Mononuclear cell (primary cell): ENCODE results near the gene USP15. TPM values are rescaled to one million over a fixed set of nuclear protein-coding genes. Genes with fewer than 3 reads are reported as not detected.
A peak's percentile ranks its signal among the peaks of the same experiment; 100 is the strongest.

ENCODE experiments used
- H3K27me3 ChIP-seq: 2 replicates; pipeline ENCODE4 v1.6.0; 2011; ENCODE audit warnings: low read length, control low read depth; ENCODE audit not compliant: insufficient read depth
- H3K4me1 ChIP-seq: 2 replicates; pipeline ENCODE4 v1.5.1; 2011; ENCODE audit warnings: mild to moderate bottlenecking, low read length, control low read depth; ENCODE audit not compliant: insufficient read depth
- H3K4me3 ChIP-seq: 2 replicates; pipeline ENCODE4 v1.5.1; 2011; ENCODE audit warnings: mild to moderate bottlenecking, low read length, moderate library complexity
- H3K9me3 ChIP-seq: 2 replicates; pipeline ENCODE4 v1.5.1; 2011; ENCODE audit warnings: low read depth, mild to moderate bottlenecking, control low read depth, low read length
- total RNA-seq: library from RNA; depleted of rRNA; stranded (reverse); fragments of >200 nt; gene quantifications from one replicate; pipeline ENCODE4 v1.2.3, GENCODE V29; 2012

Gene USP15
- total RNA-seq, 1 donor, result 467 TPM

DNA sequence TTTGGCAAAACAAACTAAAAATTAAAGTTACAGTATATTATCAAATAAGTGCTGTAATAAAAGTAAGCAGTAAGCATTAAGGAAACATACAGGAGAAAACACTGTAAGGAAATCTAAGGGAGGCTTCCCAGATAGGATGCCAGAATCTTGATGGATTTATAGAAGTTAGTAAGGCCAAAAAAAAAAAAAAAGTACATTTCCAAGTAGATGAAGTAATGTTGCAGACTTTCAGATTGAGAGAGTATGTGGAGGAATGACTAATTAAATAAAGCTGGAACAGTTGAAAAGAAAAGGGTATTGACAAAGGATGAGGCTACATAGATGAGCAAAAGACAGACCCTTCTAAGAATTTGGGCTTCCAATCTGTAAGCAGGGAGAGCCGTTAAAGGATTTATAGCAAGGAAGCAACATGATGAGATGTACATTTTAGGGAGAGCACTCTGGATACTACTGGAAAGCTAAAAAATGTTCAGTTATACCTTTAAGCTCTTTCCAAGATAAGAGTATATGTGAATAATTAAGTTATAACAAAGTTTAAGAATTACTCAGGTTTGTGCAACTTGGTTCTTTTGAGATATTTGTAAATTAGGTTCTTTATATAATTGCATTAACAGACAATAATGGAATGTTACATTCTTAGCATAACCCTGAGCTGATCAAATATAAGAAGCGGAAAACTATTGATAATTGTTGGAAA lies 119.0 kb downstream of the USP15 start:
- Histone ChIP-seq H3K27me3 (no peaks in the 10 kb centered on the region), H3K4me3 (no peak overlapping the region)

DNA sequence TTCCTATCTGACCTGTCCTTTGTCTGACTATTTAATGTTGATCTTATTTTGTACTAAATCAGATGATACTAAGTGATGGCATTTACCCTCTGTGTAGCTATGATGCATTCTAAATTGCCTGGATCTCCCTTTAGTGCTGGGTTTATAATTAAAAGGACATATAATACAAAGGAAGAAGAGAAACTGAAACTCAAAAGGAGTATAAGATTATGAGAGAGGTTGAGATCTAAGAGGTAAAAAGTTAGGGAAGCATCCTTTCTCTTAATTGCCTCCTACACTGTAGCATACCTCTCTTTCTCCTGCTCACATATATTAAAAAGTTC lies 119.5 kb downstream of the USP15 start:
- no peaks in the 10 kb centered on the region for H3K4me1 ChIP-seq
- H3K4me3 ChIP-seq, result no peak overlapping the region
- no peaks in the 10 kb centered on the region for H3K9me3 ChIP-seq
- H3K27me3 ChIP-seq, result no peaks in the 10 kb centered on the region

More for the DNA sequence above, 119.0 kb downstream of the USP15 start:
- no peaks in the 10 kb centered on the region for H3K9me3 ChIP-seq
- H3K4me1 ChIP-seq, result no peaks in the 10 kb centered on the region

DNA sequence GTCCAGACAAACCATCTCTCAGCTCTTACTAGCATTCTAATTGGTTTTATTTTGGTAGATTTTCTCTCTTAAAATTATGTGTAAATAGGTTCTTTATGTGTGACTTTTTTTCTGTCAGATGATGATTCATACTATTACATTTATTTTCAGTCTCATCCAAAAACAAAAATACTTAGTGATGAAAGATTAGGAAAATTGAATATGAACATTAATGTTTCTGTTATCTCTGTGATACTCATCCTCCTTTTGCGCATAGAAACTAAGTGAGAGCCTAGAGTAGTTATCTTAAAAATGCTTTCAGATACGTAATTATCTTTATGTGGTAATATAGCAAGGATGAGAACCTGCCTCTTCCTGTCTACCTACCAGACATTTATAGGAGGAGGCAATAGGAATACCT lies 122.3 kb downstream of the USP15 start:
- Histone ChIP-seq H3K9me3 (no peaks in the 10 kb centered on the region), H3K4me3 (no peak overlapping the region), H3K27me3 (no peaks in the 10 kb centered on the region), H3K4me1 (no peaks in the 10 kb centered on the region)

DNA sequence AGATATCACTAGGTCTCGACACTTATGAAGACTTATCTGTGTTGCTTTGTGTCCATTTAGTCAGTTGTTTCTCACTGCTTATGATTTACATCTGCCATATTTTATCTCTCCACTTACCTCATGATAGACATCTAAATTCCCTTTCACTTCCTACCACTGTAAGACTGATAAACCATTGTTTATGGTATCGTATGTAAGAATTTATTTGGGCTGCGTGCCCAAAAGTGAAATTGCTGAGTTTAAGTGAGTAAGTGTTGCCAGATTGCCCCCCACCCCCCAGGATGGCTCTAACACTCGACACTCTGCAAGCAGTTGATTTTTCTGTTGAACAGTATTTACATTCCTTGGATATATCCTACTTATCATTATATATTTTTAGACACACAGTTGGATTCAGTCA lies 136.5 kb downstream of the USP15 start:
- no peaks in the 10 kb centered on the region for H3K9me3 ChIP-seq
- no peak overlapping the region for H3K4me3 ChIP-seq

DNA sequence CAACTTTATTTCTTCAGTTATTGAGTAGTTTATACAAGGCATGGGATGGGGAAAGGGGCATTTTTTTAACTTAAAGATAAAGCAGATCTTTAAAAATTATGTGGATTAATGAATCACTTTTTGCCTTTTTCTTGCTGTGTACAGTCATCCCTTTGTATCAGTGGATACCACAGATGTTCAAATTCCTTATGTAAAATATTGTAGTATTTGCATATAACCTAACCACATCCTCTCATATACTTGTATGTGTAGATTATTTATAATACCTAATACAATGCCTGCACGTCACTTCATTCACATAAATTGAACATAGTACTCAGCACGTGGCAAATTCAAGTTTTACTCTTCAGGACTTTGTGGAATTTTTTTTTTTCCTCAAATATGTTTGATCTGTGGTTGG lies 139.9 kb downstream of the USP15 start:
- H3K4me3 ChIP-seq, result no peak overlapping the region
- H3K4me1 ChIP-seq, result no peaks in the 10 kb centered on the region
- no peaks in the 10 kb centered on the region for H3K9me3 ChIP-seq
- no peaks in the 10 kb centered on the region for H3K27me3 ChIP-seq

More for the DNA sequence above, 136.5 kb downstream of the USP15 start:
- no peaks in the 10 kb centered on the region for H3K27me3 ChIP-seq
- no peaks in the 10 kb centered on the region for H3K4me1 ChIP-seq

DNA sequence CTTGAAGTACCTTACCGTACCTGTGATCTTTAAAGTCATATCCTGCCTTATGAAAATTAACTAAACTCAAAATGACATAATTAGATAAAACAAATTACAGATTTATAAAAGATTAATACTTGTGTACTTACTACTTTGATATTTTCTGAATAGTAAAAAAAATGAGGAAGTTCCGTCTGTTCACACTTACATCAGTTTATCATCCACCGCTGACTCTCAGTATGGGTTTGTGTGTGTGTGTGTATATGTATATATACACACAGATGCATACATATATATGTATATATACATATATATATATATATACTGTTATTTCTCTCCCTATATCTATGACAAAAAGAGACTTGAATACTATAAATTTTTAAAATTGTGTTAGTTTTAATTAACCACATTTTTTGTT lies 141.4 kb downstream of the USP15 start:
- Histone ChIP-seq H3K9me3 (no peaks in the 10 kb centered on the region), H3K27me3 (no peaks in the 10 kb centered on the region), H3K4me3 (no peak overlapping the region), H3K4me1 (no peaks in the 10 kb centered on the region)

DNA sequence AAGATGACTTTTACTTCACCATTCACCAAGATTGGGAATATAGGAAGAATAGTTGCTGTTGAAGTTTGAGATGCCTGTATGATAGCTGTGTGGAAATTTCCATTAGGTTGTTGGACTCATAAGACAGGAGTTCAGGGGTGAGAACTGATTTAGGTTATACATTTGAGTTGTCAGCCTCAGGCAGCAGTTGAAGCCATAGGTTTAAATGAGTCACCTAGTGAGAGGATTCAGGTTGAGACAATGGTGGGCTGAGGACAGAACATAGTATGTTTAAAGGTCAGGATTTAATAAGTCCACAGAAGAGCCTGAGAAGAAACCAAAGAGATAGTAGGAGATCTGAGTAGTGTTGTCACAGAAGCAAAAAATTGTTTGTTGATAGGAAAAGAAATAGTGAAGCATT lies 142.8 kb downstream of the USP15 start:
- Histone ChIP-seq H3K4me1 (no peaks in the 10 kb centered on the region), H3K4me3 (no peak overlapping the region), H3K9me3 (no peaks in the 10 kb centered on the region), H3K27me3 (no peaks in the 10 kb centered on the region)

DNA sequence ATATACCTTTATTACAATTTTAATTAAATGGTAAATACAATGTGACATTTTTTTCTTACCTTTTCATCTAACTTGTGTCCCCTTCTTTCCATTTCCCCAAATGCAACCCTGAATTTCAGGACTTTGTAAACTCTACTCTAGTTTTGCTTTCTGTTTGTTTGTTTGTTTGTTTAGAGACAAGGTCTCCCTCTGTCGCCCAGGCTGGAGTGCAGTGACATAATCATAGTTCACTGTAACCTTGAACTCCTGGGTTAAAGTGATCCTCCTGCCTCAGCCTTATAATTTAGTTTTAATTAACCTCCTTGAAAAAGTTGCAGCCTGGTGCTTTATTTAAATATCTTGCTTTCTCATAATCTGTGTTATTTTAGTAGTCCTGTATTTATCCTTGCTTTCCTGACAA lies 147.4 kb downstream of the USP15 start:
- Histone ChIP-seq H3K4me3 (no peak overlapping the region), H3K9me3 (no peaks in the 10 kb centered on the region), H3K4me1 (no peaks in the 10 kb centered on the region), H3K27me3 (no peaks in the 10 kb centered on the region)

DNA sequence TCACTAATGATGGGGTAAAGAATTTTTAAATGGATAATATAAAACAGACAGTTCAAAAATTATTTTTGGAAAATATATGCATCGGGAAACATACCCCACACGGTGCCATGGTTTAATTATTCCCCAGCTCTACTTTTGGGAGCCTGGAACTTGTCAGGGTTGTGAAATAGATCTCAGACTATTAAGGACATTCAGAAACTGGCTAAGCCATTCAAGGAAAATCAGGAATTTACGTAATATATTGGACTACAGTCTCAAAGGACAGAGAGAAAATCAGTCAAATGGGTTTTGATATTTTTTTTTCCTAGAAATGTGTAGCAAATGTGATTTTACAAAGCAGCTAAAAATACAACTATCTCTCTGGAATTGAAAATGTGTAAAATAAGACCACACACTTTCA lies 148.9 kb downstream of the USP15 start:
- H3K4me3 ChIP-seq, result no peak overlapping the region
- no peaks in the 10 kb centered on the region for H3K9me3 ChIP-seq
- H3K27me3 ChIP-seq, result no peaks in the 10 kb centered on the region
- no peaks in the 10 kb centered on the region for H3K4me1 ChIP-seq

DNA sequence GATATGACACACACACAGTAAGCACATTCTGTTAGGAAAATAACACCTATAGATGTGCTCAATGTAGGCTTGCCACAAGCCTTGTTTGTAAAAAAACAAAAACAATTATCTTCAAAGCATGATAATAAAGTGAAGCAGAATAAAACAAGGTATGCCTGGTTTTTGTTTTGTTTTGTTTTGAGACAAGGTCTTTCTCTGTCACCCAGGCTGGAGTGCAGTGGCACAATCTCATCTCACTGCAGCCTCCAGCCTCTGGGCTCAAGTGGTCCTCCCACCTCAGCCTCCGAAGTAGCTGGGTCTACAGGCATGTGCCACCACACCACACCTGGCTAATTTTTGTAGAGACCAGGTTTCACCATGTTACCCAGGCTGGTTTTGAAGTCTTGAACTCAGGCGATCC lies 154.0 kb downstream of the USP15 start:
- H3K4me1 ChIP-seq, result no peaks in the 10 kb centered on the region
- H3K4me3 ChIP-seq, result no peak overlapping the region
- no peaks in the 10 kb centered on the region for H3K9me3 ChIP-seq
- H3K27me3 ChIP-seq, result no peaks in the 10 kb centered on the region

DNA sequence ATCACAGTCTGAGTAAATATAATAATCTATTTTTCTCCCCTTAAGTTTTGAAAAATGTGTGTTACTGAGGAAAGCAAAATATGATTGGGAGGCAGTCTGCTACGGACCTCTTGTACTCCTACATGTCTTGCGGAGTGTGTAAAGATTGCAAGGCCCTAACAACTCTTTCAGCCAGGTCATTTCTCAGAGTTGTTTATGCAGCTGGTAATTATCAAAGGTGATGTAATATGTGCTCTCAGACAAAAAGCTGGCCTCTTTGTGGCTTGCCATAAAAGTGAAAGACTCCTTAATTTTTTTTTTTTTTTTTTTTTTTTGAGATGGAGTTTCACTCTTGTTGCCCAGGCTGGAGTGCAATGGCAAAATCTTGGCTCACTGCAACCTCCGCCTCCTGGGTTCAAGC lies 165.9 kb downstream of the USP15 start:
- peaks cover 16% of the 10 kb centered on the region for H3K9me3 ChIP-seq
- no peak overlapping the region for H3K4me3 ChIP-seq
- no peaks in the 10 kb centered on the region for H3K4me1 ChIP-seq
- peaks cover 5% of the 10 kb centered on the region for H3K27me3 ChIP-seq

DNA sequence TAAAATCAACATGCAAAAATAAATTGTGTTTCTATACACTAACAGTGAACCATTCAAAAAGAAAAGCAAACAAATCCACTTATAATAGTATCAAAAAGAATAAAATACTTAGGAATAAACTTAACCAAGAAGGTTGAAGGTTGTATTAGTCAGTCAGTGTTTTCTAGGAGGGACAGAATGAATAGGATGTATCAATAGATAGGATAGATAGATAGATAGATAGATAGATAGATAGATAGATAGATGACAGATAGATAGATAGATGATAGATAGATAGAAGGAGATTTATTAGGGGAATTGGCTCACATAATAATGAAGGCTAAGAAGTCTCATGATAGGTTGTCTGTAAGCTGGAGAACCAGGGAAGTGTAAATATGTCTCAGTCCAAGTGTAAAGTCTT lies 169.3 kb downstream of the USP15 start:
- peaks cover 8% of the 10 kb centered on the region for H3K27me3 ChIP-seq
- H3K9me3 ChIP-seq, result peaks cover 12% of the 10 kb centered on the region
- H3K4me3 ChIP-seq, result no peak overlapping the region
- H3K4me1 ChIP-seq, result no peaks in the 10 kb centered on the region

DNA sequence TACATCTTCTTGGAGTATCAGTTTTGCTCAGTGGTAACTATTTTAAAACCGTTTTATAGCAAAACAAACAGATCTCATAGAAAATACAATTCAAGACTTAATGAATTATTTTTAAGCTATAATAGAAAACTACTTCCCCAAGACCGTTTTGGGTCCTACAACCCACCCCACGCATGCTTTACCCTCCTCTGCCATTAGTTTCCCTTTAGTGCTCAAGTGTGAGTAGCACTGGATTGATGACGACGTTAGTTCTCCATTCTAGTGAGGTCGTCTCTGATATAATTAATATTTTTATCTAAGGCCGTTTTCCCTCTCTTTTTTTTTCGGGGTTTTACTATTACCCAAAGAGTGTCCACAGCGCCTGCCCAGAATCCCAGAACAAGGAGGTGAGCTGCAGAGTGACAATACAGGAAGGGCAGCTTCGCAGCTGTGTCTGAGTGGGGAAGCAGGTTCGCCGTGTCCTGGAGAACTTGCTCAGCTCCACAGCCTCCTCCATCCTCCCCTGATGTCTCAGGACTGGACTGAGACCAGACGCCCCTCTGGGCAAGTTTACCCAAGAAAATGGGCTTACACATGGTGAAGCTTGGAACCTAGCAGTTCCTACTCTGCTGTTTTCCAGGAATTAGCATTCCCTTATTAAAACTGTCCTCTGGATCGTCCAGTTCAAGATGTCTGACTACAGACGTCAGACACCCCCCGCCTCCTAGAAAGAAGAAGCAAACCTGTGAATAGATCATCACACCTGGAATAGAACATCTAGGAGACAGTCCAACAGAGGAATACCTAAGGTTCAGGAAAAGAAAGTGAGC lies 174.5 kb downstream of the USP15 start:
- Histone ChIP-seq H3K27me3 (peaks cover 8% of the 10 kb centered on the region), H3K4me3 (peak overlapping the region; percentile 25), H3K9me3 (no peaks in the 10 kb centered on the region), H3K4me1 (peaks cover 15% of the 10 kb centered on the region)

DNA sequence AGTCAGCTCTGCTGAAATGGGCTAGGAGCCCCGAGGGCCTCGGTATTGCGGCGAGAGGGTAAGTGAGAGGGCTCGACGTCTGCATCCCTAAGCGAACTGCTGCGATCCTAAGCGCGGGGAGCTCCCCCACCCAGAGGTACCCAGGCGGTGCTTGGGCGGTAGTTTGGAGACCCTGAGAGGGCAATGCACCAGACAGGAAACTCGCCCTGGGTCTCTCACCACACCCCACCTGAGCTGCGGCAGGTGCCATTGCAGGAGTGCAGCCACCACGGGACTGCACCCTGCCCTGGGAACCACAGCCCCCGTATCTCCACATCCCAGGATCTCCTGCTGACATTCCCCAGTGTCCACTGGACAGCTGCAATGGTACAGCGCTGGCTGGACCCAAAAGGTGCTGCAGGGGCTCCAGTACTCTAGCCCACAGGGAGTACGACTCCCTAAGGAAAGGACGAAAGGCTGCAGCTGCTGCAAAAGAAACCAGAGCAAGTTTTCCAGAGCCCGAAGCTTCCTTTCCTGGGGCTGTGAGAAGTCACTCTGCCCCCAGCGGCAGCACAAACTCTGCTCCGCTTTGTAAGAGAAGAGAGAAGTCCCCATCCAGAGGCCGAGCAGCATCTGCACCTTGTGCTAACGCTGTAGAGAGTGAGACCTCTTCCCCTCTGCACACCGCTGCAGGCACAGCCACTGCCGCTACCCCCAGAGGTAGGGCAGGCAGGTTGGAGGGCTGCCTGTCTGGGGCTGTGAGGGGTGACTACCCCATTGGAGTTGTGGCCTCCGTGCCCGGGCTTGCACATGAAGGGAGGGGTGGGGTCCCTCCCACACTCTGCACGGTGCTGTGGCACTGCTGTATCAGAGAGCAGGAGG lies 175.3 kb downstream of the USP15 start:
- Histone ChIP-seq H3K27me3 (peaks cover 6% of the 10 kb centered on the region), H3K4me1 (peaks cover 15% of the 10 kb centered on the region), H3K4me3 (peak overlapping the region; percentile 25), H3K9me3 (no peaks in the 10 kb centered on the region)

DNA sequence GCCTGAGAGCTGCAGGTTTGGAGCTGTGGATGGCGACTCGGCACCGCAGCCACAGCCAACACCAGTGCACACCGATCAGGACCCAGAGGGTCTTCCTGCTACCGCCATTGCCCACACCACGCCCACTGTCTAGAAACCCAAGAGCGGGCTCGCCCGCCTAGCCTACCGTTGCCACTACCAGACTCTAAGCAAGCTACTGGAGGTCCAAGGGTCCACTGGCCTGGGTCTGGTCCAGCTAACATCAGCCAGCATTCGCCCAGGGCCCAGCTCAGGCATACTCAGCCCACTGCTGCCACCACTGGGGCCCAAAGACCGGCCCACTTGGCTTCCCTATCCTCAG lies 175.9 kb downstream of the USP15 start:
- Histone ChIP-seq H3K4me3 (no peak overlapping the region), H3K4me1 (peaks cover 15% of the 10 kb centered on the region), H3K27me3 (peaks cover 4% of the 10 kb centered on the region), H3K9me3 (peaks cover 4% of the 10 kb centered on the region)
